Gastrocnemius medialis (tissue), 4 donors: Measurements from ENCODE around the gene CLSTN2. TPM values are rescaled to one million over a fixed set of nuclear protein-coding genes. Genes with fewer than 3 reads are reported as not detected.

Source experiments
- ATAC-seq, 2 donors: fragments of 150-250 bp; one replicate each; pipeline ENCODE4 v1.9.1; 2016
- DNase-seq, 2 donors: peaks; one replicate each; pipeline ENCODE4 v3.0.0-alpha.2; 2019
- H3K27ac ChIP-seq, 4 donors: fragments of 200-600 bp; sonication (generic); 1 replicate in 1 of 4; 2 replicates in 3 of 4; pipeline ENCODE4 v1.5.1; 2016 to 2018; ENCODE audit warnings: mild to moderate bottlenecking in 2 of 4, moderate library complexity in 1 of 4
- H3K27me3 ChIP-seq, 3 donors: fragments of 200-600 bp; sonication (generic) in 2 of 3; 1 replicate in 1 of 3; 2 replicates in 2 of 3; pipeline versions ENCODE4 v1.5.1 to v1.6.0; 2016 to 2019; ENCODE audit warnings: mild to moderate bottlenecking in 1 of 3, moderate library complexity in 1 of 3
- H3K36me3 ChIP-seq, 2 donors: fragments of 200-600 bp; sonication (generic) in 1 of 2; one replicate each; pipeline ENCODE4 v1.5.1; 2017 to 2018
- H3K4me1 ChIP-seq, 2 donors: fragments of 200-600 bp; sonication (generic) in 1 of 2; one replicate each; pipeline ENCODE4 v1.5.1; 2016 to 2017; ENCODE audit warnings: mild to moderate bottlenecking in 2 of 2
- H3K4me3 ChIP-seq, 4 donors: fragments of 200-600 bp; sonication (generic) in 3 of 4; 1 replicate in 1 of 4; 2 replicates in 3 of 4; pipeline ENCODE4 v1.5.1; 2016 to 2019; ENCODE audit warnings: mild to moderate bottlenecking in 2 of 4
- H3K9me3 ChIP-seq, 3 donors: fragments of 200-600 bp; sonication (generic) in 2 of 3; 1 replicate in 1 of 3; 2 replicates in 2 of 3; pipeline ENCODE4 v1.5.1; 2016 to 2019
- POLR2A ChIP-seq, 2 donors: fragments of 450-650 bp; IDR thresholded peaks; one replicate each; pipeline ENCODE4 v1.6.1; 2017; ENCODE audit warnings: antibody characterized with exemption in 2 of 2, mild to moderate bottlenecking in 2 of 2, moderate library complexity in 2 of 2
- in situ Hi-C, 4 donors: fragments of 200-750 bp; cut with MboI; loops; one replicate each; pipeline versions ENCODE4 v1.15.0 to v1.8.0; 2017; ENCODE audit warnings: low sequenced_read_pairs in 4 of 4
- intact Hi-C: fragments of 100-400 bp; cut with DNase I; formaldehyde crosslinking; loops from one replicate; pipeline ENCODE4 v1.15.1; 2023; ENCODE audit warnings: low total_unique reads
- total RNA-seq, 4 donors: library from RNA; depleted of rRNA; stranded (reverse); fragments of >200 nt; gene quantifications; one replicate each; pipeline versions ENCODE4 v1.1.0 to v1.2.3, GENCODE V29; 2016
- TF ChIP-seq, protein P1 (sequence below), 5 experiments: fragments of 450-650 bp in 3 of 5; fragments of 200-600 bp in 2 of 5; sonication (generic) in 2 of 5; IDR thresholded peaks in 4 of 5; conservative IDR thresholded peaks in 1 of 5; 1 replicate in 4 of 5; 2 replicates in 1 of 5; pipeline ENCODE4 v1.5.1; 2016 to 2019; ENCODE audit warnings: antibody characterized with exemption in 5 of 5, mild to moderate bottlenecking in 3 of 5, moderate library complexity in 3 of 5

Gene CLSTN2
- total RNA-seq, 4 donors from 2014 or later, result 1.1 to 4.9 (median 4.0) TPM

DNA sequence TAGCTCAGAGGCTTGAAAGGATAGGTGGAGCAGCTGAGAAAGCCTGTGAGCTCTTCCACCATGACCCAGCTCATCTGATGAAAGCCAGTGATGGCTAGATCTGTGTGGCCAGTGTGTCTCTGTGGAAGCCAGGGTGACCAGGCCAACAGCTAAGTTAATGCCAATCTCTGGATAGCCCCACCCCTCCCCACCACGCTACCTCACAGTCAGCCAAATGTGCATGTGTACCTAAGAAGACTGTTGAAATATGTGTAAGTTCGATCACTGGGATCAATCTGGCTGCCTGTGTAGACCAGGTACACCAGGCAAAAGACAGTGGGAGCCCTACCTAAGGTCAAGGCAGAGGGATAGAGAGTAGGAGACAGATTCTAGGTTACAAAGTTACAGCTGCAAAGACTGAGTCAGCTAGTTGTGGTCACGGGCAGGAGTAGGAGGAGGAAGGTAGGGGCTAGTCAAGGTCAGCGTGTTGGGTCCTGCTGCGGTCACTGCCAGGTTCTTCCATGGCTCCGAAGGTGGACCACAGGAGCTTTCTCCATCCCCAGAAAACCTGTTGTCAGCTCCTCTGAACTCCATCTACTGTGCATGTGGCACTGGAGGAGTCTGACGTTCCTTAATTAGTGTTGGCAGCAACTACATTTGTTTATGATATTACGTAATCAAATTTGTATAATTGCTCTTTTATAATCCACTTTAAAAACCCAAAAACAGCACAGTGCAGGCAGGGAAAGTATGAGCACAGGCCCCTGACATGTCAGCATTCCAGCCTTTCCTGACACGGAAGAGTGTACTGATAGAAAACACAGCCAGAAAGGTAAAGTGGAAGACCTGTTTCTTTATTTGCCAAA, 318.0 kb downstream of the CLSTN2 start:
- no peak for TF ChIP-seq POLR2A (IDR thresholded peaks at IDR 0.05)
- TF ChIP-seq, protein P1, sequence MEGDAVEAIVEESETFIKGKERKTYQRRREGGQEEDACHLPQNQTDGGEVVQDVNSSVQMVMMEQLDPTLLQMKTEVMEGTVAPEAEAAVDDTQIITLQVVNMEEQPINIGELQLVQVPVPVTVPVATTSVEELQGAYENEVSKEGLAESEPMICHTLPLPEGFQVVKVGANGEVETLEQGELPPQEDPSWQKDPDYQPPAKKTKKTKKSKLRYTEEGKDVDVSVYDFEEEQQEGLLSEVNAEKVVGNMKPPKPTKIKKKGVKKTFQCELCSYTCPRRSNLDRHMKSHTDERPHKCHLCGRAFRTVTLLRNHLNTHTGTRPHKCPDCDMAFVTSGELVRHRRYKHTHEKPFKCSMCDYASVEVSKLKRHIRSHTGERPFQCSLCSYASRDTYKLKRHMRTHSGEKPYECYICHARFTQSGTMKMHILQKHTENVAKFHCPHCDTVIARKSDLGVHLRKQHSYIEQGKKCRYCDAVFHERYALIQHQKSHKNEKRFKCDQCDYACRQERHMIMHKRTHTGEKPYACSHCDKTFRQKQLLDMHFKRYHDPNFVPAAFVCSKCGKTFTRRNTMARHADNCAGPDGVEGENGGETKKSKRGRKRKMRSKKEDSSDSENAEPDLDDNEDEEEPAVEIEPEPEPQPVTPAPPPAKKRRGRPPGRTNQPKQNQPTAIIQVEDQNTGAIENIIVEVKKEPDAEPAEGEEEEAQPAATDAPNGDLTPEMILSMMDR (IDR thresholded peaks at IDR 0.05 in 4 of 5, conservative IDR thresholded peaks at IDR 0.05 in 1 of 5), result no peak
- no peaks in the 10 kb centered on the region for H3K36me3 ChIP-seq
- no peak for ATAC-seq
- no peaks in the 10 kb centered on the region for H3K27me3 ChIP-seq
- intact Hi-C loops, result no loop called here
- no peak for DNase-seq
- H3K4me1 ChIP-seq, result no peaks in the 10 kb centered on the region
- in situ Hi-C loops, result no loop called here
- H3K4me3 ChIP-seq, result no peak overlapping the region
- no peaks in the 10 kb centered on the region for H3K9me3 ChIP-seq
- H3K27ac ChIP-seq, result no peak overlapping the region

DNA sequence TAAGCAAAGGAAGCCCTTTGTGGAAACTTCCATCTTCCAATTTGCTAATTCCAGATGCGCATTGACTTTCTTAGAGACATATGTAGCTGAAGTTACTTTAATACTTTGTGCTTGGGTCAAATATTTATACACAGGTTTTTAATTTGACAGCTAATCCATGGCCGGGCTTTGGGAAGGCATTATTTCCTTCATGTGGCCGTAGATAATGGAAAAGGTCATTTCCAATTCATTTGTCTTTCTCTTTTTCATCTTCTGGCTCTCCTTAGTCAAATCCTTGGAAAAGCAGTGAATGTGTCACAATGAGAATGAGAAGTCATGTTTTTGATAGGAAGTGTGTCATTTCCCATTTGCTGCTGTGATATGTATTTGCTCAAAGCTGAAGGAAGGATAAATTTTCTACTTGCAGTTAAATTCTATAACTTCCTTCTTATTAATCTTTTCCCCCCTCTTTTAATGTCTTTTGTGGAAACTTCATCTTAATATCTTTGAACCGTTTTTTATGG, 323.3 kb downstream of the CLSTN2 start:
- no peak for DNase-seq
- in situ Hi-C loops, result no loop called here
- TF ChIP-seq, protein P1 (IDR thresholded peaks at IDR 0.05 in 4 of 5, conservative IDR thresholded peaks at IDR 0.05 in 1 of 5), result no peak
- TF ChIP-seq POLR2A (IDR thresholded peaks at IDR 0.05), result no peak
- Histone ChIP-seq H3K9me3 (no peaks in the 10 kb centered on the region), H3K27ac (no peak overlapping the region), H3K36me3 (no peaks in the 10 kb centered on the region), H3K4me3 (no peak overlapping the region), H3K4me1 (no peaks in the 10 kb centered on the region), H3K27me3 (no peaks in the 10 kb centered on the region)
- ATAC-seq, result no peak
- intact Hi-C loops, result no loop called here

DNA sequence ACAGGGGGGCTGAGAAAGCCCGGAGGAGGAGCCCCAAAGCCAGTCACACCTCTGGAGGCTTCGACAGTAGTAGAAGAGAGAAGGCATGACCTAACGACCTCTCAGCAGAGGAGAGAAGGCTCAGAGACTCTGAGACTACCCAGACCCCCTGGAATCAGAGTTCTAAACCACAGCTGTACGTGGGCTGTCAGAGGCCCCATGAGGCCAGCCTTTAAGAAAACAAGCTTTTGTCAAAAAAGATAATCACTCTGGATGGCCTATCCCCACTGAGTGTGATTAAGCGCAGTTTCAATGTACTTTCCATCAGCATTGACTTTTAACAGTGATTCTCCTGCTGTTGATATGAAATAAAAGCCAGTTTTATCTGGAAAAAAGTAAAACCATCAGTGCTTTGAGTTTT, 330.3 kb downstream of the CLSTN2 start:
- Histone ChIP-seq H3K9me3 (no peaks in the 10 kb centered on the region), H3K27me3 (no peaks in the 10 kb centered on the region), H3K4me1 (peaks cover 0 to 3% of the 10 kb centered on the region in 2 donors), H3K36me3 (no peaks in the 10 kb centered on the region), H3K27ac (no peak overlapping the region), H3K4me3 (no peak overlapping the region)
- in situ Hi-C loops (no loop called here), intact Hi-C loops (no loop called here)
- no peak for TF ChIP-seq POLR2A (IDR thresholded peaks at IDR 0.05)
- TF ChIP-seq, protein P1 (IDR thresholded peaks at IDR 0.05 in 4 of 5, conservative IDR thresholded peaks at IDR 0.05 in 1 of 5), result no peak
- ATAC-seq (no peak), DNase-seq (no peak)

DNA sequence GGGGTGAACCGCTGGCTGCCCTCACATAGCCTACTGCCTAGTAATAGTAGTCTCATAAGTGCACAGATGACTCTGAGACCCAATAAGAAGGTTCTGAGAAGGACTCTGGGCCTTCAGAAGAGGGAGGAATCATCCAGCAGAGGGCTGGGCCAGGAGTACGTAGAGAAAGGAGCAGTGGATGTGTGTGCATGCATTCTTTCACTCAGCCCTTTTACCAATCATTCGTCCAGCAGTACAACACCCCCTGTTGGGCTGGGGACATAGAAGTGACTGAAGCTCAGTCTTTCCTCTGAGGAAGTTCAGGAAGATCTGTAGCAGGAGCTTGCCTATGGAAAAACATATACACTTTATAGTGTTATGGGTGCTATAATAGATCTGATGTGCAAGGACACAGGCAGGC, 333.1 kb downstream of the CLSTN2 start:
- no peak overlapping the region for H3K27ac ChIP-seq
- H3K9me3 ChIP-seq, result no peaks in the 10 kb centered on the region
- TF ChIP-seq POLR2A (IDR thresholded peaks at IDR 0.05), result no peak
- TF ChIP-seq, protein P1 (IDR thresholded peaks at IDR 0.05 in 4 of 5, conservative IDR thresholded peaks at IDR 0.05 in 1 of 5), result no peak
- H3K27me3 ChIP-seq, result no peaks in the 10 kb centered on the region
- intact Hi-C loops, result no loop called here
- no peak overlapping the region for H3K4me3 ChIP-seq
- H3K36me3 ChIP-seq, result no peaks in the 10 kb centered on the region
- ATAC-seq (no peak), DNase-seq (no peak)
- H3K4me1 ChIP-seq, result peaks cover 0 to 3% of the 10 kb centered on the region in 2 donors
- in situ Hi-C loops, result no loop called here
